ENCODE results near the gene BPIFA1. TPM values are rescaled to one million over a fixed set of nuclear protein-coding genes. Genes with fewer than 3 reads are reported as not detected.

The BPIFA1 gene
- total and polyA plus RNA-seq, 12 donors = not detected

DNA sequence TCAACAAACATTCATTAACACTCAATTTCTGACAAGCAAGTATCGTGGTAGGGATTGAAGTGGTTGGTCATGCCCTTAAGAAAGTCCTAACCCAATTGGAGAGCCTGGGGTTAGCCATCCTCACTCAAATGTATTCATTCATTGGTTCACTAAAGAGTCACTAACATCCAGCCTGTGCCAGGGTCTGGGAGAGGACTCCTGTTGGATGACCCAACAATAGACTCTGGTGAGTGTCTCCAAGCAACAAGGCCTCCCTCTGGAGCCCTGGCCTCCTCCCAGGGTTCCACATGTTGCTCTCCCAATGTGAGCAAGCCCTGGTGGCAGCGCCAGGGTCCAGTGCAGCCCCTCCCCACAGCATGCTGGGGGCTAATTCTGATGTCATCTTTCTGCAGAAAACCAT is 18.7 kb upstream of the BPIFA1 start, which contains the start of gene BPIFA3:
Gene BPIFA3, plus strand, starts transcription at position 301 of the 400 bp plus-strand sequence. CDS start 185 bp downstream, outside the sequence.
- H3K27me3 ChIP-seq = peaks cover 0 to 32% (median 24%) of the 10 kb centered on the region in 7 donors
- TF ChIP-seq, protein P1, sequence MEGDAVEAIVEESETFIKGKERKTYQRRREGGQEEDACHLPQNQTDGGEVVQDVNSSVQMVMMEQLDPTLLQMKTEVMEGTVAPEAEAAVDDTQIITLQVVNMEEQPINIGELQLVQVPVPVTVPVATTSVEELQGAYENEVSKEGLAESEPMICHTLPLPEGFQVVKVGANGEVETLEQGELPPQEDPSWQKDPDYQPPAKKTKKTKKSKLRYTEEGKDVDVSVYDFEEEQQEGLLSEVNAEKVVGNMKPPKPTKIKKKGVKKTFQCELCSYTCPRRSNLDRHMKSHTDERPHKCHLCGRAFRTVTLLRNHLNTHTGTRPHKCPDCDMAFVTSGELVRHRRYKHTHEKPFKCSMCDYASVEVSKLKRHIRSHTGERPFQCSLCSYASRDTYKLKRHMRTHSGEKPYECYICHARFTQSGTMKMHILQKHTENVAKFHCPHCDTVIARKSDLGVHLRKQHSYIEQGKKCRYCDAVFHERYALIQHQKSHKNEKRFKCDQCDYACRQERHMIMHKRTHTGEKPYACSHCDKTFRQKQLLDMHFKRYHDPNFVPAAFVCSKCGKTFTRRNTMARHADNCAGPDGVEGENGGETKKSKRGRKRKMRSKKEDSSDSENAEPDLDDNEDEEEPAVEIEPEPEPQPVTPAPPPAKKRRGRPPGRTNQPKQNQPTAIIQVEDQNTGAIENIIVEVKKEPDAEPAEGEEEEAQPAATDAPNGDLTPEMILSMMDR (IDR thresholded peaks at IDR 0.05) = no peak
- H3K27ac ChIP-seq = no peak within 1 kb of the TSS
- DNase-seq = no peak
- no peaks in the 10 kb centered on the region for H3K4me1 ChIP-seq
- no peaks in the 10 kb centered on the region for H3K36me3 ChIP-seq
- 67 to 81% methylated on average over 2 of the region's 2 CpGs for WGBS, 2 donors
- no peak for ATAC-seq
- intact Hi-C loops (cut with DNase I) = loop anchor here in 1 of 10 donors (10.0 kb wide), 1 partner anchor 312 kb away; no protein-coding TSS in a partner anchor
- no peaks in the 10 kb centered on the region for H3K9me3 ChIP-seq
- H3K4me3 ChIP-seq = no peak within 1 kb of the TSS

GRCh38 chr20:33224399-33224798 is 11.4 kb upstream of the BPIFA1 start:
- TF ChIP-seq, protein P1 (IDR thresholded peaks at IDR 0.05) = no peak
- Histone ChIP-seq H3K27me3 (peaks cover 0 to 46% (median 25%) of the 10 kb centered on the region in 7 donors), H3K9me3 (no peaks in the 10 kb centered on the region), H3K36me3 (no peaks in the 10 kb centered on the region), H3K4me3 (no peak overlapping the region), H3K4me1 (no peaks in the 10 kb centered on the region), H3K27ac (no peak overlapping the region)
- intact Hi-C loops (cut with DNase I) = no loop called here
- no peak for DNase-seq
- WGBS, 2 donors = 79 to 83% methylated on average over 4 of the region's 4 CpGs
- no peak for ATAC-seq

GRCh38 chr20:33229843-33230242 is 6.0 kb upstream of the BPIFA1 start:
- Histone ChIP-seq H3K36me3 (no peaks in the 10 kb centered on the region), H3K4me3 (no peak overlapping the region), H3K27me3 (peaks cover 0 to 84% (median 46%) of the 10 kb centered on the region in 7 donors), H3K4me1 (no peaks in the 10 kb centered on the region), H3K27ac (no peak overlapping the region), H3K9me3 (no peaks in the 10 kb centered on the region)
- intact Hi-C loops (cut with DNase I) = no loop called here
- WGBS, 2 donors = 55 to 63% methylated on average over 6 of the region's 6 CpGs
- no peak for DNase-seq
- no peak for ATAC-seq
- TF ChIP-seq, protein P1 (IDR thresholded peaks at IDR 0.05) = no peak

DNA sequence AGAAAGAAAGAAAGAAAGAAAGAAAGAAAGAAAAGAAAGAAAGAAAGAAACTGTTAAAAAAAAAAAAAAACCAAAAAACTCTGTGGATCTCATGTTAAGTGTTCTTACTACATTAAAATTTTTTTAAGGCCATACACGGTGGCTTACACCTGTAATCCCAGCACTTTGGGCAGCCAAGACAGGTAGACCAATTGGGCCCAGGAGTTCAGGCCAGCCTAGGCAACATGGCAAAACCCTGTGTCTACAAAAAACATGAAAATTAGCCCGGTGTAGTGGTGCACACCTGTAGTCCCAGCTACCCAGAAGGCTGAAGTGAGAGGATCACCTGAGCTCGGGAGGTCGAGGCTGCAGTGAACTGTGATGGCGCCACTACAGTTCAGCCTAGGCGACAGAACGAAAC is 4.6 kb upstream of the BPIFA1 start:
- DNase-seq = no peak
- Histone ChIP-seq H3K36me3 (no peaks in the 10 kb centered on the region), H3K9me3 (no peaks in the 10 kb centered on the region), H3K27ac (no peak overlapping the region), H3K4me1 (no peaks in the 10 kb centered on the region), H3K4me3 (no peak overlapping the region), H3K27me3 (peaks cover 0 to 88% (median 53%) of the 10 kb centered on the region in 7 donors)
- TF ChIP-seq, protein P1 (IDR thresholded peaks at IDR 0.05) = no peak
- no peak for ATAC-seq
- 64 to 71% methylated on average over 7 of the region's 7 CpGs for WGBS, 2 donors
- intact Hi-C loops (cut with DNase I) = no loop called here
